ENCODE measurements around the gene PTMS.

PTMS gene

GRCh38 chr12:6763380-6763779, 2.8 kb upstream of the PTMS start:
- peaks cover 5% of the 10 kb centered on the region for H3K79me1 ChIP-seq (ENCODE audit: low read length)
- peak overlapping the region; percentile 9 for H2BK15ac ChIP-seq (replicated peaks; ENCODE audit: low read depth)
- H2AK5ac ChIP-seq (ENCODE audit: low read length), result peak overlapping the region; percentile 80
- WGBS (ENCODE audit: extremely low coverage, insufficient coverage, low lambda C conversion rate), result no CpG with 5 or more reads among the region's 4 CpGs
- H3K79me2 ChIP-seq (ENCODE audit: control insufficient read depth, insufficient read depth, low read length), result peaks cover 15% of the 10 kb centered on the region
- peaks cover 14% of the 10 kb centered on the region for H3K4me1 ChIP-seq (ENCODE audit: control insufficient read depth, low read depth, low read length)
- H3K4me3 ChIP-seq (ENCODE audit: low read length), result no peak overlapping the region
- peak overlapping the region; percentile 77 for H3K56ac ChIP-seq (ENCODE audit: low read length)
- peak overlapping the region; percentile 66 for H3K27ac ChIP-seq (ENCODE audit: low read depth, low read length)
- H3K9ac ChIP-seq (ENCODE audit: low read length), result peak overlapping the region; percentile 67
- peak overlapping the region; percentile 94 for H3K18ac ChIP-seq (ENCODE audit: low read length)
- H4K8ac ChIP-seq (ENCODE audit: low read depth, low read length), result peak overlapping the region; percentile 58
- H3K23ac ChIP-seq (ENCODE audit: low read length), result no peak overlapping the region
- H2BK120ac ChIP-seq (ENCODE audit: low read depth, low read length), result peak overlapping the region; percentile 91
- H3K36me3 ChIP-seq (ENCODE audit: control insufficient read depth, insufficient read depth, low read length), result no peaks in the 10 kb centered on the region
- H3K4me2 ChIP-seq (ENCODE audit: low read length), result no peak overlapping the region
- no peak for DNase-seq
- H3K4ac ChIP-seq (ENCODE audit: low read depth, low read length), result peak overlapping the region; percentile 90
- H2BK5ac ChIP-seq (ENCODE audit: low read length), result peak overlapping the region; percentile 24
- H4K5ac ChIP-seq (ENCODE audit: low read length), result peak overlapping the region; percentile 88
- H3K27me3 ChIP-seq (ENCODE audit: insufficient read depth, low read length, poor library complexity), result no peaks in the 10 kb centered on the region

- Histone ChIP-seq H3K4me1 (ENCODE audit: control insufficient read depth, low read depth, low read length) (peaks cover 18% of the 10 kb centered on the region), H3K56ac (ENCODE audit: low read length) (peak overlapping the region; percentile 88), H3K79me1 (ENCODE audit: low read length) (peaks cover 6% of the 10 kb centered on the region), H2BK15ac (replicated peaks; ENCODE audit: low read depth) (no peak overlapping the region), H3K27ac (ENCODE audit: low read depth, low read length) (peak overlapping the region; percentile 98), H2BK120ac (ENCODE audit: low read depth, low read length) (peak overlapping the region; percentile 91), H3K4me3 (ENCODE audit: low read length) (no peak overlapping the region), H3K23ac (ENCODE audit: low read length) (no peak overlapping the region), H3K36me3 (ENCODE audit: control insufficient read depth, insufficient read depth, low read length) (no peaks in the 10 kb centered on the region), H3K4ac (ENCODE audit: low read depth, low read length) (peak overlapping the region; percentile 93), H3K4me2 (ENCODE audit: low read length) (peak overlapping the region; percentile 26), H3K27me3 (ENCODE audit: insufficient read depth, low read length, poor library complexity) (no peaks in the 10 kb centered on the region), H4K5ac (ENCODE audit: low read length) (peak overlapping the region; percentile 88), H3K18ac (ENCODE audit: low read length) (peak overlapping the region; percentile 94), H3K79me2 (ENCODE audit: control insufficient read depth, insufficient read depth, low read length) (peaks cover 19% of the 10 kb centered on the region), H2BK5ac (ENCODE audit: low read length) (peak overlapping the region; percentile 24), H3K9ac (ENCODE audit: low read length) (peak overlapping the region; percentile 67), H4K8ac (ENCODE audit: low read depth, low read length) (no peak overlapping the region), H2AK5ac (ENCODE audit: low read length) (no peak overlapping the region)
- WGBS (ENCODE audit: extremely low coverage, insufficient coverage, low lambda C conversion rate), result no CpG with 5 or more reads among the region's 16 CpGs
- peak; percentile 100 for DNase-seq
These were observed 1.9 kb upstream of the PTMS start for GRCh38 chr12:6764011-6764828.

- peak overlapping the region; percentile 67 for H2BK120ac ChIP-seq (ENCODE audit: low read depth, low read length)
- H3K79me2 ChIP-seq (ENCODE audit: control insufficient read depth, insufficient read depth, low read length), result peaks cover 19% of the 10 kb centered on the region
- H3K23ac ChIP-seq (ENCODE audit: low read length), result no peak overlapping the region
- H3K4ac ChIP-seq (ENCODE audit: low read depth, low read length), result no peak overlapping the region
- H2BK15ac ChIP-seq (replicated peaks; ENCODE audit: low read depth), result peak overlapping the region; percentile 60
- no peak overlapping the region for H2AK5ac ChIP-seq (ENCODE audit: low read length)
- peak overlapping the region; percentile 95 for H3K18ac ChIP-seq (ENCODE audit: low read length)
- WGBS (ENCODE audit: extremely low coverage, insufficient coverage, low lambda C conversion rate), result no CpG with 5 or more reads among the region's 7 CpGs
- peak overlapping the region; percentile 52 for H3K4me3 ChIP-seq (ENCODE audit: low read length)
- peak overlapping the region; percentile 89 for H2BK5ac ChIP-seq (ENCODE audit: low read length)
- peak overlapping the region; percentile 70 for H3K9ac ChIP-seq (ENCODE audit: low read length)
- peaks cover 2% of the 10 kb centered on the region for H3K36me3 ChIP-seq (ENCODE audit: control insufficient read depth, insufficient read depth, low read length)
- peak overlapping the region; percentile 59 for H4K8ac ChIP-seq (ENCODE audit: low read depth, low read length)
- no peaks in the 10 kb centered on the region for H3K27me3 ChIP-seq (ENCODE audit: insufficient read depth, low read length, poor library complexity)
- peak overlapping the region; percentile 36 for H4K5ac ChIP-seq (ENCODE audit: low read length)
- H3K4me1 ChIP-seq (ENCODE audit: control insufficient read depth, low read depth, low read length), result peaks cover 18% of the 10 kb centered on the region
- H3K27ac ChIP-seq (ENCODE audit: low read depth, low read length), result peak overlapping the region; percentile 98
- DNase-seq, result peak; percentile 78
- H3K4me2 ChIP-seq (ENCODE audit: low read length), result peak overlapping the region; percentile 93
- H3K79me1 ChIP-seq (ENCODE audit: low read length), result peaks cover 11% of the 10 kb centered on the region
- H3K56ac ChIP-seq (ENCODE audit: low read length), result peak overlapping the region; percentile 88
These were observed 1.0 kb upstream of the PTMS start for GRCh38 chr12:6765048-6765633.

DNA sequence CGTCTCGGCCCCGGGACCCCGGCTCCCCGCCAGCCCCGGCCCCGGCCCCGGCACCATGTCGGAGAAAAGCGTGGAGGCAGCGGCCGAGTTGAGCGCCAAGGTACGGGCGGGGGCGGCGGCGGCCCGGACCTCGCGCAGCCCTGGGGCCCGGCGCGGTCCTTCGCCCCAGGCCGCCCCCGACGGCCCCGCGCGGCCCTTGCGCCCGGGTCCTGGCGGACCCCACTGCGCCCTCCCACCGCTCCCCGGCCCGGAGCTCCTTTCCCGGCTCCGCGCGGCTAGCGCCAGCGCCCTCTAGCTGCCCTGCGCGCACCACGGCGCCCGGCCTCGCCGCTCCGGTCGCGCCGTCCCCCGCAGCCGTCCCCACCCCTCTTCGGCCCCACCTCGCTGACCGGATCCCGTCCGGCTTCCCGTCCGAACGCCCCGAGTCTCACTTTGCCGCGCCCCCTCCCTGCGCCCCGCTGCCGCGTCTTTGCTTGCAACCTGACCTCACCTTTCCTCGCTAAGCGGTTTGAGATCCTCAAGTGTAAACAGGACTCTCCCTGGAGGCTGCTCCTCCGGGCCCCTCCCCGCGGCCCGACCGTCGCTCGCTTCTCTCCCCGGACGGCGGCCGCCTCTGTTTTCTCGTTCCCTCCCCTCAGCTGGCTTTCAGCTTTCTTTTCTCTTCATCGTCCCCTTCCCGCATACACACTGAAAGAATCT, 637 bp downstream of the PTMS start:
- peak; percentile 80 for DNase-seq
- H2BK5ac ChIP-seq (ENCODE audit: low read length), result no peak overlapping the region
- H3K4me3 ChIP-seq (ENCODE audit: low read length), result peak overlapping the region; percentile 96
- peaks cover 19% of the 10 kb centered on the region for H3K79me2 ChIP-seq (ENCODE audit: control insufficient read depth, insufficient read depth, low read length)
- peak overlapping the region; percentile 99 for H3K56ac ChIP-seq (ENCODE audit: low read length)
- peak overlapping the region; percentile 61 for H3K4me2 ChIP-seq (ENCODE audit: low read length)
- peaks cover 19% of the 10 kb centered on the region for H3K4me1 ChIP-seq (ENCODE audit: control insufficient read depth, low read depth, low read length)
- peak overlapping the region; percentile 97 for H3K4ac ChIP-seq (ENCODE audit: low read depth, low read length)
- peak overlapping the region; percentile 99 for H3K9ac ChIP-seq (ENCODE audit: low read length)
- H2AK5ac ChIP-seq (ENCODE audit: low read length), result no peak overlapping the region
- no peak overlapping the region for H2BK15ac ChIP-seq (replicated peaks; ENCODE audit: low read depth)
- peaks cover 5% of the 10 kb centered on the region for H3K36me3 ChIP-seq (ENCODE audit: control insufficient read depth, insufficient read depth, low read length)
- no CpG with 5 or more reads among the region's 88 CpGs for WGBS (ENCODE audit: extremely low coverage, insufficient coverage, low lambda C conversion rate)
- peak overlapping the region; percentile 97 for H3K23ac ChIP-seq (ENCODE audit: low read length)
- H3K27me3 ChIP-seq (ENCODE audit: insufficient read depth, low read length, poor library complexity), result no peaks in the 10 kb centered on the region
- H3K27ac ChIP-seq (ENCODE audit: low read depth, low read length), result peak overlapping the region; percentile 90
- H4K8ac ChIP-seq (ENCODE audit: low read depth, low read length), result no peak overlapping the region
- no peak overlapping the region for H4K5ac ChIP-seq (ENCODE audit: low read length)
- H3K18ac ChIP-seq (ENCODE audit: low read length), result peak overlapping the region; percentile 98
- peaks cover 11% of the 10 kb centered on the region for H3K79me1 ChIP-seq (ENCODE audit: low read length)
- peak overlapping the region; percentile 88 for H2BK120ac ChIP-seq (ENCODE audit: low read depth, low read length)

- peak overlapping the region; percentile 65 for H2BK5ac ChIP-seq (ENCODE audit: low read length)
- peaks cover 5% of the 10 kb centered on the region for H3K36me3 ChIP-seq (ENCODE audit: control insufficient read depth, insufficient read depth, low read length)
- H3K4me3 ChIP-seq (ENCODE audit: low read length), result peak overlapping the region; percentile 97
- H2AK5ac ChIP-seq (ENCODE audit: low read length), result peak overlapping the region; percentile 98
- peaks cover 11% of the 10 kb centered on the region for H3K79me1 ChIP-seq (ENCODE audit: low read length)
- DNase-seq, result no peak
- H3K23ac ChIP-seq (ENCODE audit: low read length), result peak overlapping the region; percentile 100
- H3K27me3 ChIP-seq (ENCODE audit: insufficient read depth, low read length, poor library complexity), result no peaks in the 10 kb centered on the region
- no peak overlapping the region for H4K8ac ChIP-seq (ENCODE audit: low read depth, low read length)
- peaks cover 19% of the 10 kb centered on the region for H3K79me2 ChIP-seq (ENCODE audit: control insufficient read depth, insufficient read depth, low read length)
- peaks cover 21% of the 10 kb centered on the region for H3K4me1 ChIP-seq (ENCODE audit: control insufficient read depth, low read depth, low read length)
- H3K27ac ChIP-seq (ENCODE audit: low read depth, low read length), result peak overlapping the region; percentile 90
- H3K18ac ChIP-seq (ENCODE audit: low read length), result peak overlapping the region; percentile 98
- H2BK120ac ChIP-seq (ENCODE audit: low read depth, low read length), result no peak overlapping the region
- peak overlapping the region; percentile 99 for H3K4me2 ChIP-seq (ENCODE audit: low read length)
- H2BK15ac ChIP-seq (replicated peaks; ENCODE audit: low read depth), result no peak overlapping the region
- no peak overlapping the region for H3K4ac ChIP-seq (ENCODE audit: low read depth, low read length)
- H4K5ac ChIP-seq (ENCODE audit: low read length), result no peak overlapping the region
- H3K56ac ChIP-seq (ENCODE audit: low read length), result peak overlapping the region; percentile 99
- H3K9ac ChIP-seq (ENCODE audit: low read length), result peak overlapping the region; percentile 99
- WGBS (ENCODE audit: extremely low coverage, insufficient coverage, low lambda C conversion rate), result no CpG with 5 or more reads among the region's 44 CpGs
These were observed 1.5 kb downstream of the PTMS start for GRCh38 chr12:6767353-6768319.

All from mesendoderm (in vitro differentiated cells).